Left lobe of liver (tissue), 2 donors: Measurements from ENCODE around the gene GCLC. TPM values are rescaled to one million over a fixed set of nuclear protein-coding genes. Genes with fewer than 3 reads are reported as not detected.
"Not testable (repeated sequence)": the region's sequence is repeated elsewhere in the genome, so short reads cannot be mapped to it uniquely, and the experiment has no call there.

Experiments
- ATAC-seq: fragments of 200-7000 bp; cut with Tn5 transposase; one replicate; pipeline ENCODE4 v1.9.1; 2020; ENCODE audit warnings: mild to moderate bottlenecking, moderate library complexity
- DNase-seq: peaks from one replicate; pipeline ENCODE4 v3.0.0-alpha.2; 2020; ENCODE audit warnings: low spot score
- total RNA-seq: library from RNA; stranded (reverse); gene quantifications from one replicate; pipeline ENCODE4 v1.2.1, GENCODE V29; 2021
- donor health status: DM: no; HTN: no; CAD: no; lungs with moderate emphysema.
- donor health status: DM: no; HTN: yes; CAD: no.

GCLC gene
- 97.5 TPM for total RNA-seq

- peak; percentile 72 for ATAC-seq
- DNase-seq: peak; percentile 96
Observed at GRCh38 chr6:53544470-53545308, at the start of gene GCLC. TSS of gene GCLC (minus strand) at chr6:53545101. CDS start at chr6:53544645, 456 bp downstream.

GRCh38 chr6:53594596-53594995 is 49.7 kb upstream of the GCLC start:
- DNase-seq (no peak), ATAC-seq (no peak)

- no peak for ATAC-seq
- DNase-seq: no peak
Observed at GRCh38 chr6:53593001-53593488, 48.1 kb upstream of the GCLC start.

- DNase-seq (no peak), ATAC-seq (no peak)
Observed at GRCh38 chr6:53591873-53592272, 47.0 kb upstream of the GCLC start.

- no peak for ATAC-seq
- no peak for DNase-seq
Observed at GRCh38 chr6:53588816-53589509, 44.1 kb upstream of the GCLC start.

- DNase-seq (no peak), ATAC-seq (no peak)
Observed at GRCh38 chr6:53587291-53587690, 42.4 kb upstream of the GCLC start.

- ATAC-seq: peak; percentile 18
- no peak for DNase-seq
Observed at GRCh38 chr6:53585208-53585900, 40.5 kb upstream of the GCLC start.

- ATAC-seq (peak; percentile 14), DNase-seq (no peak)
Observed at GRCh38 chr6:53584726-53585125, 39.8 kb upstream of the GCLC start.

GRCh38 chr6:53583451-53583850 is 38.5 kb upstream of the GCLC start:
- DNase-seq (no peak), ATAC-seq (no peak)

- DNase-seq: no peak
Observed at GRCh38 chr6:53582963-53583362, 38.1 kb upstream of the GCLC start.

GRCh38 chr6:53581856-53582255 is 37.0 kb upstream of the GCLC start:
- ATAC-seq: no peak
- DNase-seq: no peak

More at GRCh38 chr6:53582963-53583362, 38.1 kb upstream of the GCLC start:
- ATAC-seq: no peak

GRCh38 chr6:53581173-53581773 is 36.4 kb upstream of the GCLC start:
- no peak for ATAC-seq
- no peak for DNase-seq

- ATAC-seq (no peak), DNase-seq (no peak)
Observed at GRCh38 chr6:53579338-53579737, 34.4 kb upstream of the GCLC start.

GRCh38 chr6:53578371-53578770 is 33.5 kb upstream of the GCLC start:
- DNase-seq (no peak), ATAC-seq (no peak)

GRCh38 chr6:53573299-53573698 is 28.4 kb upstream of the GCLC start:
- DNase-seq (no peak), ATAC-seq (no peak)

GRCh38 chr6:53572379-53572778 is 27.5 kb upstream of the GCLC start:
- ATAC-seq, DNase-seq: not testable (repeated sequence)

GRCh38 chr6:53568776-53569616 is 24.1 kb upstream of the GCLC start:
- DNase-seq (no peak), ATAC-seq (peak; percentile 66)

GRCh38 chr6:53567701-53568100 is 22.8 kb upstream of the GCLC start:
- DNase-seq (no peak), ATAC-seq (no peak)

- ATAC-seq: peak; percentile 13
- DNase-seq: no peak
Observed at GRCh38 chr6:53566755-53567154, 21.9 kb upstream of the GCLC start.

GRCh38 chr6:53565886-53566285 is 21.0 kb upstream of the GCLC start:
- ATAC-seq: no peak
- DNase-seq: no peak
